K562 (cell line): ENCODE data around the gene MN1. TPM values are rescaled to one million over a fixed set of nuclear protein-coding genes. Genes with fewer than 3 reads are reported as not detected.

Experiments
- ATAC-seq: fragments of 200-7000 bp; cut with Tn5 transposase; 3 replicates; pipeline ENCODE4 v1.9.1; 2020; ENCODE audit warnings: moderate library complexity
- BruUV-seq: library from RNA; stranded (reverse); fragments of 400-500 nt; replicated peaks from 2 replicates; lab custom pipeline; 2021; lab: Mats Ljungman, UMichigan
- CTCF ChIA-PET: fragments of 300-600 bp; formaldehyde crosslinking; extraction: SDS; loops from one replicate; lab custom pipeline; 2021; ENCODE audit warnings: low intra/inter-chr PET ratio; lab: Yijun Ruan, JAX
- POLR2A ChIA-PET: fragments of 300-600, 350-650 bp; sonication (Branson Sonifier 250); formaldehyde crosslinking; extraction: SDS; loops from one replicate; lab custom pipeline; 2021; ENCODE audit warnings: antibody characterized with exemption, inconsistent platforms; lab: Yijun Ruan, JAX
- DNase-seq, 4 experiments: peaks; one replicate each; pipeline versions ENCODE4 v3.0.0 to v3.0.0-alpha.2; 2011 to 2018; ENCODE audit warnings: low spot score in 3 of 4, mixed read lengths in 3 of 4; ENCODE audit errors: extremely low read depth in 1 of 4
- FAIRE-seq: peaks from 2 replicates; lab custom pipeline; 2011; peaks lifted over from hg19 to GRCh38; lab: Jason Lieb, UNC
- H2AFZ ChIP-seq: 2 replicates; pipeline ENCODE4 v1.6.0; 2011; ENCODE audit warnings: low read depth, low read length, control low read depth, inconsistent platforms
- H3K27ac ChIP-seq: fragments of 200-600 bp; 3 replicates; pipeline ENCODE4 v1.8.0; 2011; ENCODE audit warnings: low read depth, mild to moderate bottlenecking, control low read depth, inconsistent platforms, low read length, moderate library complexity, mixed read lengths; ENCODE audit errors: extremely low read depth
- H3K27me3 ChIP-seq, 2 experiments: fragments of 300-600 bp in 1 of 2; 2 replicates in 1 of 2; 3 replicates in 1 of 2; pipeline versions ENCODE4 v1.6.0 to v1.8.0; 2011; ENCODE audit warnings: inconsistent platforms in 2 of 2, low read length in 2 of 2, mild to moderate bottlenecking in 1 of 2, mixed read lengths in 1 of 2, moderate library complexity in 1 of 2; ENCODE audit not compliant: control insufficient read depth in 2 of 2, insufficient read depth in 2 of 2
- H3K36me3 ChIP-seq: fragments of 300-600 bp; 3 replicates; pipeline ENCODE4 v1.8.0; 2011; ENCODE audit warnings: mild to moderate bottlenecking, low read length, inconsistent platforms; ENCODE audit not compliant: control insufficient read depth, insufficient read depth
- H3K4me1 ChIP-seq, 2 experiments: fragments of 200-600 bp in 1 of 2; replicated peaks in 1 of 2; 2 replicates in 1 of 2; 3 replicates in 1 of 2; pipeline versions ENCODE4 v1.5.1 to v1.8.0; 2011; ENCODE audit warnings: inconsistent platforms in 2 of 2, low read length in 2 of 2, mild to moderate bottlenecking in 1 of 2, mixed read lengths in 1 of 2, moderate library complexity in 1 of 2; ENCODE audit not compliant: control insufficient read depth in 2 of 2, insufficient read depth in 2 of 2
- H3K4me2 ChIP-seq: 2 replicates; pipeline ENCODE4 v1.6.1; 2011; ENCODE audit warnings: low read length, control low read depth, inconsistent platforms, mixed read lengths; ENCODE audit not compliant: insufficient read depth
- H3K4me3 ChIP-seq: fragments of 200-600 bp; sonication (generic), shearing (Covaris generic); 2 replicates; pipeline ENCODE4 v1.5.1; 2016; ENCODE audit warnings: control low read depth, inconsistent platforms
- H3K79me2 ChIP-seq: fragments of 200-600 bp; 3 replicates; pipeline ENCODE4 v1.8.0; 2011; ENCODE audit warnings: low read length, inconsistent platforms; ENCODE audit not compliant: control insufficient read depth, insufficient read depth
- H3K9ac ChIP-seq, 2 experiments: 2 replicates each; pipeline versions ENCODE4 v1.6.0 to v1.6.1; 2011; ENCODE audit warnings: low read depth in 2 of 2, low read length in 2 of 2, control low read depth in 1 of 2, inconsistent platforms in 1 of 2, mild to moderate bottlenecking in 1 of 2, mixed read lengths in 1 of 2; ENCODE audit not compliant: insufficient read depth in 1 of 2
- H3K9me1 ChIP-seq: one replicate; pipeline ENCODE4 v1.6.0; 2011; ENCODE audit warnings: inconsistent platforms, mild to moderate bottlenecking, low read length, moderate library complexity; ENCODE audit not compliant: control insufficient read depth, insufficient read depth
- H3K9me3 ChIP-seq: replicated peaks from 2 replicates; pipeline ENCODE4 v1.5.1; 2011; ENCODE audit warnings: low read depth, low read length, inconsistent platforms; ENCODE audit not compliant: control insufficient read depth, insufficient read depth
- H4K20me1 ChIP-seq: replicated peaks from 2 replicates; pipeline ENCODE4 v1.6.1; 2011; ENCODE audit warnings: low read length, inconsistent platforms, mixed read lengths; ENCODE audit not compliant: control insufficient read depth, insufficient read depth
- BMI1 ChIP-seq: fragments of 150-350 bp; IDR thresholded peaks from 2 replicates; pipeline ENCODE4 v1.6.1; 2014; ENCODE audit warnings: low read length
- MBD2 ChIP-seq: sonication (generic); IDR thresholded peaks from 2 replicates; pipeline ENCODE4 v1.6.1; 2016; ENCODE audit warnings: low read depth, borderline replicate concordance
- MLLT1 ChIP-seq, 2 experiments: fragments of 450-650 bp; IDR thresholded peaks; 2 replicates each; pipeline ENCODE4 v1.6.1; 2016
- MYC ChIP-seq, 2 experiments: fragments of 250-450 bp in 1 of 2; sonication (Bioruptor Pico) in 1 of 2; IDR thresholded peaks; 2 replicates each; pipeline versions ENCODE4 v1.5.1 to v1.6.1; 2012 to 2021; ENCODE audit warnings: low read depth in 2 of 2, borderline replicate concordance in 1 of 2, improper control_type of control experiment in 1 of 2, low read length in 1 of 2, mild to moderate bottlenecking in 1 of 2, moderate library complexity in 1 of 2
- NFE2 ChIP-seq: IDR thresholded peaks from 2 replicates; pipeline ENCODE4 v1.6.1; 2014; ENCODE audit warnings: antibody characterized with exemption, low read depth
- NR2C2 ChIP-seq, 2 experiments: fragments of 200-800 bp in 1 of 2; sonication (Bioruptor generic) in 1 of 2; sonication (generic) in 1 of 2; formaldehyde crosslinking in 1 of 2; IDR thresholded peaks; 2 replicates each; pipeline versions ENCODE4 v1.6.1 to v1.8.0; 2016 to 2022; ENCODE audit warnings: mild to moderate bottlenecking in 1 of 2, missing compliant biosample characterization in 1 of 2, missing genetic modification characterization in 1 of 2, missing genetic modification reagents in 1 of 2
- POLR3G ChIP-seq: IDR thresholded peaks from 2 replicates; pipeline ENCODE4 v1.6.1; 2011; ENCODE audit not compliant: insufficient read length, insufficient replicate concordance; ENCODE audit errors: extremely low read depth
- RBM17 ChIP-seq: fragments of 200-400 bp; formaldehyde crosslinking; IDR thresholded peaks from 2 replicates; pipeline ENCODE4 v1.6.1; 2017; ENCODE audit warnings: low read depth, mild to moderate bottlenecking, low read length, borderline replicate concordance
- TFAP4 ChIP-seq: sonication (generic); formaldehyde crosslinking; IDR thresholded peaks from 2 replicates; pipeline ENCODE4 v1.8.0; 2022; ENCODE audit warnings: missing genetic modification reagents, mild to moderate bottlenecking, moderate library complexity, borderline replicate concordance
- TSC22D4 ChIP-seq: fragments of 450-650 bp; IDR thresholded peaks from 2 replicates; pipeline ENCODE4 v1.6.1; 2016; ENCODE audit warnings: missing genetic modification characterization, missing biosample characterization, control low read depth
- ZBTB5 ChIP-seq: fragments of 450-650 bp; IDR thresholded peaks from 2 replicates; pipeline ENCODE4 v1.6.1; 2017; ENCODE audit warnings: antibody characterized with exemption
- ZNF740 ChIP-seq, 3 experiments: fragments of 200-800 bp in 1 of 3; sonication (Bioruptor generic) in 1 of 3; sonication (generic) in 1 of 3; formaldehyde crosslinking in 1 of 3; IDR thresholded peaks; 2 replicates each; pipeline versions ENCODE4 v1.6.1 to v1.8.0; 2016 to 2022; ENCODE audit warnings: mild to moderate bottlenecking in 2 of 3, missing compliant biosample characterization in 2 of 3, missing genetic modification characterization in 2 of 3, missing genetic modification reagents in 1 of 3
- WGBS: fragments of 100-300 bp; shearing (Covaris generic); methylation state at CpG from one replicate; pipeline ENCODE4 v1.1.6; 2016; ENCODE audit warnings: low coverage, mixed read lengths; ENCODE audit not compliant: insufficient coverage; ENCODE audit errors: missing lambda C conversion rate; 5-methylcytosine and 5-hydroxymethylcytosine counted together
- in situ Hi-C: fragments of 300-500 bp; cut with MboI; formaldehyde crosslinking; loops from 4 replicates; pipeline ENCODE4 v1.15.0; 2018; ENCODE audit warnings: inconsistent platforms, mixed read lengths
- intact Hi-C: fragments of 100-400 bp; cut with micrococcal nuclease; formaldehyde crosslinking; loops from 2 replicates; pipeline ENCODE4 v1.14.2; 2022
- polyA plus RNA-seq, 8 experiments: library from polyadenylated mRNA; depleted of rRNA in 4 of 8; stranded (reverse) in 5 of 8; unstranded in 3 of 8; fragments of >200 nt; fragmentation: Nextera tagmentation in 2 of 8; fragmentation: Illumina TruSeq in 1 of 8; extraction: Ambion mirVana in 2 of 8; extraction: Trizol in 1 of 8; gene quantifications; 2 replicates each; pipeline versions ENCODE4 v1.2.1 to v1.2.3, GENCODE V29; 2011 to 2014; ENCODE audit warnings: inconsistent platforms in 1 of 8, missing spikeins in 1 of 8
- total RNA-seq, 7 experiments: library from RNA; depleted of rRNA in 6 of 7; stranded (reverse); fragments of >200 nt in 6 of 7; fragmentation: Illumina TruSeq in 2 of 7; extraction: Trizol in 2 of 7; gene quantifications; 2 replicates each; pipeline versions ENCODE4 v1.2.1 to v1.2.3, GENCODE V29; 2011 to 2021; ENCODE audit warnings: low replicate concordance in 1 of 7

The MN1 gene
- total and polyA plus RNA-seq, 9 of the 15 experiments (the other 6 are each of a cell fraction or from before 2014, with no cell fraction given) = under 0.01 to 0.05 (median 0.03) TPM; not detected in 5

- no peak for TF ChIP-seq NFE2
- no peak for TF ChIP-seq BMI1
- no peak for TF ChIP-seq ZBTB5
- no peak for TF ChIP-seq MYC (IDR thresholded peaks at IDR 0.05; ENCODE audit: low read depth, low read length)
- TF ChIP-seq MYC (CRISPR knock-in tag; IDR thresholded peaks at IDR 0.05; ENCODE audit: borderline replicate concordance, low read depth) = no peak
- TF ChIP-seq POLR3G = no peak
- no peak for TF ChIP-seq TSC22D4
- TF ChIP-seq RBM17 = no peak
- no peak for TF ChIP-seq MLLT1 (IDR thresholded peaks at IDR 0.05)
- TF ChIP-seq ZNF740 (CRISPR knock-in tag; IDR thresholded peaks at IDR 0.05) = no peak
- TF ChIP-seq ZNF740 (tag; IDR thresholded peaks at IDR 0.05) = no peak
- TF ChIP-seq TFAP4 (CRISPR knock-in tag) = no peak
- TF ChIP-seq MBD2 = no peak
- TF ChIP-seq NR2C2 (CRISPR knock-in tag; IDR thresholded peaks at IDR 0.05) = no peak
- TF ChIP-seq NR2C2 (tag; IDR thresholded peaks at IDR 0.05) = no peak
- H3K9me1 ChIP-seq = no peaks in the 10 kb centered on the region
- H2AFZ ChIP-seq = no peak overlapping the region
- 5% methylated on average over 19 of the region's 19 CpGs for WGBS
- no peak overlapping the region for H3K9ac ChIP-seq
- POLR2A ChIA-PET = no interaction called here
- no peak overlapping the region for H3K27ac ChIP-seq
- DNase-seq (no peak), ATAC-seq (no peak), FAIRE-seq (no peak)
- no peaks in the 10 kb centered on the region for H3K9me3 ChIP-seq
- no peak overlapping the region for H3K4me2 ChIP-seq
- H4K20me1 ChIP-seq = 0 out of 2 replicates have a peak, but pooled peaks cover 2% of the 10 kb centered on the region
- CTCF ChIA-PET = no interaction called here
- no TSS peak for BruUV-seq
- no peaks in the 10 kb centered on the region for H3K79me2 ChIP-seq
- intact Hi-C loops (no loop called here), in situ Hi-C loops (no loop called here)
- no peaks in the 10 kb centered on the region for H3K36me3 ChIP-seq
- peaks cover 0 to 27% of the 10 kb centered on the region in 2 experiments; a peak in 2 of 5 replicates for H3K27me3 ChIP-seq
- H3K4me1 ChIP-seq = peaks cover 0 to 3% of the 10 kb centered on the region in 2 experiments; a peak in 2 of 5 replicates
- H3K4me3 ChIP-seq = no peak overlapping the region
Observed at GRCh38 chr22:27755521-27756211, 45.9 kb downstream of the MN1 start.
